Smooth muscle cell (in vitro differentiated cells): Measurements from ENCODE around the gene PAX9. TPM values are rescaled to one million over a fixed set of nuclear protein-coding genes. Genes with fewer than 3 reads are reported as not detected.

Experiments
- DNase-seq: peaks from one replicate; lab custom pipeline; 2025; ENCODE audit not compliant: unreplicated experiment; lab: John Stamatoyannopoulos, UW
- H2AFZ ChIP-seq: fragments of 200-600 bp; sonication (generic); 2 replicates; pipeline ENCODE4 v1.6.0; 2016; ENCODE audit warnings: antibody characterized with exemption, low read depth, mild to moderate bottlenecking
- H3F3A ChIP-seq: fragments of 200-600 bp; sonication (generic); 2 replicates; pipeline ENCODE4 v1.6.0; 2017; ENCODE audit warnings: antibody characterized with exemption, low read depth
- H3K27ac ChIP-seq: fragments of 200-600 bp; sonication (generic); 2 replicates; pipeline ENCODE4 v1.5.1; 2016; ENCODE audit warnings: low read depth, mild to moderate bottlenecking
- H3K27me3 ChIP-seq: fragments of 200-600 bp; sonication (generic); 2 replicates; pipeline ENCODE4 v1.6.1; 2016; ENCODE audit warnings: low read depth, mild to moderate bottlenecking
- H3K36me3 ChIP-seq: fragments of 200-600 bp; sonication (generic); 2 replicates; pipeline ENCODE4 v1.5.1; 2016; ENCODE audit warnings: low read depth
- H3K4me1 ChIP-seq: fragments of 200-600 bp; sonication (generic); 2 replicates; pipeline ENCODE4 v1.5.1; 2016; ENCODE audit warnings: low read depth
- H3K4me2 ChIP-seq: fragments of 200-600 bp; sonication (generic); 2 replicates; pipeline ENCODE4 v1.6.0; 2016; ENCODE audit warnings: mild to moderate bottlenecking
- H3K4me3 ChIP-seq: fragments of 200-600 bp; sonication (generic); 2 replicates; pipeline ENCODE4 v1.5.1; 2016; ENCODE audit warnings: mild to moderate bottlenecking
- H3K79me2 ChIP-seq: fragments of 200-600 bp; sonication (generic); 2 replicates; pipeline ENCODE4 v1.6.0; 2016; ENCODE audit warnings: low read depth, mild to moderate bottlenecking
- H3K9ac ChIP-seq: fragments of 200-600 bp; sonication (generic); 2 replicates; pipeline ENCODE4 v1.6.0; 2016; ENCODE audit warnings: low read depth
- H3K9me3 ChIP-seq: fragments of 200-600 bp; sonication (generic); replicated peaks from 2 replicates; pipeline ENCODE4 v1.5.1; 2016; ENCODE audit warnings: low read depth
- H4K20me1 ChIP-seq: fragments of 200-600 bp; sonication (generic); 2 replicates; pipeline ENCODE4 v1.6.0; 2016; ENCODE audit warnings: low read depth
- WGBS: methylation state at CpG from one replicate; pipeline ENCODE4 v1.1.7; 2016; ENCODE audit warnings: low lambda C conversion rate; 5-methylcytosine and 5-hydroxymethylcytosine counted together
- polyA plus RNA-seq: library from polyadenylated mRNA; unstranded; fragments of >200 nt; fragmentation: Nextera tagmentation; extraction: Ambion mirVana; gene quantifications from 2 replicates; pipeline ENCODE4 v1.2.1, GENCODE V29; 2016
- total RNA-seq: library from RNA; depleted of rRNA; stranded (reverse); fragments of >200 nt; gene quantifications from 2 replicates; pipeline ENCODE4 v1.2.3, GENCODE V29; 2014
- TF ChIP-seq, protein P1 (sequence below): fragments of 200-600 bp; sonication (generic); IDR thresholded peaks from 2 replicates; pipeline ENCODE4 v1.5.1; 2017; ENCODE audit warnings: borderline replicate concordance, mild to moderate bottlenecking, antibody characterized with exemption; ENCODE audit not compliant: insufficient read depth, poor library complexity, severe bottlenecking

The PAX9 gene
- total and polyA plus RNA-seq, 2 experiments from 2014 or later: not detected

GRCh38 chr14:36658123-36659009 lies 3.3 kb upstream of the PAX9 start:
- no peak overlapping the region for H2AFZ ChIP-seq
- WGBS: 6% methylated on average over 49 of the region's 55 CpGs

GRCh38 chr14:36659010-36659821 lies 2.4 kb upstream of the PAX9 start:
- Histone ChIP-seq H3K4me1 (peaks cover 28% of the 10 kb centered on the region), H3K9ac (no peak overlapping the region), H3K27me3 (peaks cover 100% of the 10 kb centered on the region), H4K20me1 (no peaks in the 10 kb centered on the region), H3K36me3 (no peaks in the 10 kb centered on the region), H3K27ac (no peak overlapping the region), H3K4me3 (no peak overlapping the region), H3K79me2 (no peaks in the 10 kb centered on the region), H3K4me2 (no peak overlapping the region), H2AFZ (no peak overlapping the region), H3F3A (no peaks in the 10 kb centered on the region), H3K9me3 (no peaks in the 10 kb centered on the region)
- TF ChIP-seq, protein P1, sequence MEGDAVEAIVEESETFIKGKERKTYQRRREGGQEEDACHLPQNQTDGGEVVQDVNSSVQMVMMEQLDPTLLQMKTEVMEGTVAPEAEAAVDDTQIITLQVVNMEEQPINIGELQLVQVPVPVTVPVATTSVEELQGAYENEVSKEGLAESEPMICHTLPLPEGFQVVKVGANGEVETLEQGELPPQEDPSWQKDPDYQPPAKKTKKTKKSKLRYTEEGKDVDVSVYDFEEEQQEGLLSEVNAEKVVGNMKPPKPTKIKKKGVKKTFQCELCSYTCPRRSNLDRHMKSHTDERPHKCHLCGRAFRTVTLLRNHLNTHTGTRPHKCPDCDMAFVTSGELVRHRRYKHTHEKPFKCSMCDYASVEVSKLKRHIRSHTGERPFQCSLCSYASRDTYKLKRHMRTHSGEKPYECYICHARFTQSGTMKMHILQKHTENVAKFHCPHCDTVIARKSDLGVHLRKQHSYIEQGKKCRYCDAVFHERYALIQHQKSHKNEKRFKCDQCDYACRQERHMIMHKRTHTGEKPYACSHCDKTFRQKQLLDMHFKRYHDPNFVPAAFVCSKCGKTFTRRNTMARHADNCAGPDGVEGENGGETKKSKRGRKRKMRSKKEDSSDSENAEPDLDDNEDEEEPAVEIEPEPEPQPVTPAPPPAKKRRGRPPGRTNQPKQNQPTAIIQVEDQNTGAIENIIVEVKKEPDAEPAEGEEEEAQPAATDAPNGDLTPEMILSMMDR: no peak
- DNase-seq: no peak
- WGBS: 8% methylated on average over 35 of the region's 35 CpGs

More at GRCh38 chr14:36658123-36659009, 3.3 kb upstream of the PAX9 start:
- no peaks in the 10 kb centered on the region for H4K20me1 ChIP-seq
- peaks cover 100% of the 10 kb centered on the region for H3K27me3 ChIP-seq
- H3K9me3 ChIP-seq: no peaks in the 10 kb centered on the region
- no peak for DNase-seq
- H3K9ac ChIP-seq: no peak overlapping the region
- TF ChIP-seq, protein P1: no peak
- no peaks in the 10 kb centered on the region for H3F3A ChIP-seq
- H3K4me1 ChIP-seq: peaks cover 28% of the 10 kb centered on the region
- H3K79me2 ChIP-seq: no peaks in the 10 kb centered on the region
- no peaks in the 10 kb centered on the region for H3K36me3 ChIP-seq
- no peak overlapping the region for H3K4me2 ChIP-seq
- no peak overlapping the region for H3K4me3 ChIP-seq
- H3K27ac ChIP-seq: no peak overlapping the region

GRCh38 chr14:36659822-36660735 lies 1.6 kb upstream of the PAX9 start:
- no peak for DNase-seq
- no peaks in the 10 kb centered on the region for H4K20me1 ChIP-seq
- H3K4me3 ChIP-seq: no peak overlapping the region
- no peak overlapping the region for H2AFZ ChIP-seq
- no peaks in the 10 kb centered on the region for H3F3A ChIP-seq
- H3K4me2 ChIP-seq: no peak overlapping the region
- no peaks in the 10 kb centered on the region for H3K79me2 ChIP-seq
- no peaks in the 10 kb centered on the region for H3K36me3 ChIP-seq
- no peaks in the 10 kb centered on the region for H3K9me3 ChIP-seq
- H3K27ac ChIP-seq: no peak overlapping the region
- TF ChIP-seq, protein P1: no peak
- H3K9ac ChIP-seq: no peak overlapping the region
- peaks cover 100% of the 10 kb centered on the region for H3K27me3 ChIP-seq
- 14% methylated on average over 19 of the region's 19 CpGs for WGBS
- H3K4me1 ChIP-seq: peaks cover 28% of the 10 kb centered on the region
